Thyroid gland (tissue), 4 donors: ENCODE data around the gene RRAD.
"Not testable (repeated sequence)": the region's sequence is repeated elsewhere in the genome, so short reads cannot be mapped to it uniquely, and the experiment has no call there.

Source experiments
- POLR2A ChIP-seq, 2 donors: fragments of 450-650 bp; IDR thresholded peaks; one replicate each; pipeline ENCODE4 v1.6.1; 2017; ENCODE audit warnings: antibody characterized with exemption in 2 of 2, mild to moderate bottlenecking in 2 of 2, moderate library complexity in 1 of 2
- TF ChIP-seq, protein P1 (sequence below), 6 experiments: fragments of 200-600 bp in 3 of 6; fragments of 450-650 bp in 3 of 6; sonication (generic) in 3 of 6; IDR thresholded peaks; one replicate each; pipeline ENCODE4 v1.5.1; 2016 to 2019; ENCODE audit warnings: antibody characterized with exemption in 6 of 6, mild to moderate bottlenecking in 2 of 6, inconsistent platforms in 1 of 6, moderate library complexity in 1 of 6

GRCh38 chr16:66955363-66956153, 30.2 kb upstream of the RRAD start:
- TF ChIP-seq, protein P1, sequence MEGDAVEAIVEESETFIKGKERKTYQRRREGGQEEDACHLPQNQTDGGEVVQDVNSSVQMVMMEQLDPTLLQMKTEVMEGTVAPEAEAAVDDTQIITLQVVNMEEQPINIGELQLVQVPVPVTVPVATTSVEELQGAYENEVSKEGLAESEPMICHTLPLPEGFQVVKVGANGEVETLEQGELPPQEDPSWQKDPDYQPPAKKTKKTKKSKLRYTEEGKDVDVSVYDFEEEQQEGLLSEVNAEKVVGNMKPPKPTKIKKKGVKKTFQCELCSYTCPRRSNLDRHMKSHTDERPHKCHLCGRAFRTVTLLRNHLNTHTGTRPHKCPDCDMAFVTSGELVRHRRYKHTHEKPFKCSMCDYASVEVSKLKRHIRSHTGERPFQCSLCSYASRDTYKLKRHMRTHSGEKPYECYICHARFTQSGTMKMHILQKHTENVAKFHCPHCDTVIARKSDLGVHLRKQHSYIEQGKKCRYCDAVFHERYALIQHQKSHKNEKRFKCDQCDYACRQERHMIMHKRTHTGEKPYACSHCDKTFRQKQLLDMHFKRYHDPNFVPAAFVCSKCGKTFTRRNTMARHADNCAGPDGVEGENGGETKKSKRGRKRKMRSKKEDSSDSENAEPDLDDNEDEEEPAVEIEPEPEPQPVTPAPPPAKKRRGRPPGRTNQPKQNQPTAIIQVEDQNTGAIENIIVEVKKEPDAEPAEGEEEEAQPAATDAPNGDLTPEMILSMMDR (IDR thresholded peaks at IDR 0.05), result not testable (repeated sequence)
- TF ChIP-seq POLR2A (IDR thresholded peaks at IDR 0.05), result not testable (repeated sequence)
